T-cell (primary cell): Measurements from ENCODE around the gene UPK2. TPM values are rescaled to one million over a fixed set of nuclear protein-coding genes. Genes with fewer than 3 reads are reported as not detected.

Source experiments
- ATAC-seq, 4 experiments: fragments of 200-7000 bp in 3 of 4; fragments of 150-1000 bp in 1 of 4; cut with Tn5 transposase; replicated peaks in 1 of 4; 1 replicate in 3 of 4; 2 replicates in 1 of 4; pipeline ENCODE4 v1.10.0; 2021; ENCODE audit warnings: moderate library complexity in 3 of 4, mild to moderate bottlenecking in 2 of 4, moderate number of reproducible peaks in 1 of 4
- CTCF ChIA-PET, 2 donors: fragments of 300-600 bp; sonication (Branson Sonifier 250); formaldehyde crosslinking; loops; one replicate each; lab custom pipeline; 2022; ENCODE audit warnings: antibody characterized with exemption in 2 of 2; lab: Charles Lee
- POLR2A ChIA-PET, 2 donors: fragments of 300-600 bp; sonication (Branson Sonifier 250); formaldehyde crosslinking; loops; one replicate each; lab custom pipeline; 2022; ENCODE audit warnings: antibody characterized with exemption in 2 of 2; lab: Charles Lee
- DNase-seq, 35 experiments: peaks; one replicate each; pipeline versions ENCODE4 v3.0.0 to v3.0.0-alpha.2; 2013 to 2023
- H3K27ac ChIP-seq: one replicate; pipeline ENCODE4 v1.5.1; 2013; ENCODE audit warnings: low read length
- H3K27me3 ChIP-seq, 2 experiments: replicated peaks in 1 of 2; 1 replicate in 1 of 2; 2 replicates in 1 of 2; pipeline versions ENCODE4 v1.6.1 to v1.7.0; 2013; ENCODE audit warnings: low read length in 1 of 2, mixed read lengths in 1 of 2; ENCODE audit not compliant: control insufficient read depth in 2 of 2, insufficient read depth in 2 of 2; ENCODE audit errors: extremely low read depth in 1 of 2
- H3K36me3 ChIP-seq, 2 donors: 1 replicate in 1 of 2; 2 replicates in 1 of 2; pipeline versions ENCODE4 v1.6.1 to v1.7.0; 2013; ENCODE audit warnings: low read length in 1 of 2; ENCODE audit not compliant: control insufficient read depth in 2 of 2, insufficient read depth in 1 of 2; ENCODE audit errors: extremely low read depth in 1 of 2
- H3K4me1 ChIP-seq, 2 experiments: 1 replicate in 1 of 2; 2 replicates in 1 of 2; pipeline versions ENCODE4 v1.6.1 to v1.7.0; 2013; ENCODE audit warnings: low read length in 2 of 2, mixed read lengths in 1 of 2; ENCODE audit not compliant: insufficient read depth in 2 of 2, control insufficient read depth in 1 of 2; ENCODE audit errors: extremely low read depth in 1 of 2
- H3K4me3 ChIP-seq, 2 donors: 1 replicate in 1 of 2; 2 replicates in 1 of 2; pipeline versions ENCODE4 v1.5.1 to v1.7.0; 2013; ENCODE audit warnings: mild to moderate bottlenecking in 2 of 2, low read length in 1 of 2, moderate library complexity in 1 of 2; ENCODE audit not compliant: control insufficient read depth in 1 of 2; ENCODE audit errors: extremely low read depth in 1 of 2
- H3K9me3 ChIP-seq: 2 replicates; pipeline ENCODE4 v1.7.0; 2013
- H3K27ac Mint-ChIP-seq, 2 donors: one replicate each; pipeline ENCODE4 v1.8.0; 2020 to 2021; ENCODE audit warnings: mild to moderate bottlenecking in 2 of 2, mixed read lengths in 2 of 2
- H3K27me3 Mint-ChIP-seq, 2 donors: one replicate each; pipeline ENCODE4 v1.8.0; 2021 to 2022; ENCODE audit warnings: mixed read lengths in 2 of 2
- H3K36me3 Mint-ChIP-seq: one replicate; pipeline ENCODE4 v1.8.0; 2021; ENCODE audit warnings: mixed read lengths
- H3K4me1 Mint-ChIP-seq, 3 donors: one replicate each; pipeline ENCODE4 v1.8.0; 2020 to 2022; ENCODE audit warnings: mixed read lengths in 3 of 3, mild to moderate bottlenecking in 1 of 3
- H3K4me3 Mint-ChIP-seq, 3 donors: one replicate each; pipeline ENCODE4 v1.8.0; 2020 to 2022; ENCODE audit warnings: mild to moderate bottlenecking in 3 of 3, mixed read lengths in 3 of 3, moderate library complexity in 3 of 3
- H3K9me3 Mint-ChIP-seq, 3 donors: one replicate each; pipeline ENCODE4 v1.8.0; 2020 to 2022; ENCODE audit warnings: mixed read lengths in 3 of 3
- whole genome bisulfite sequencing: methylation state at CpG from one replicate; pipeline ENCODE4 v1.1.5; 2013; ENCODE audit warnings: missing lambda C conversion rate; ENCODE audit not compliant: insufficient coverage; 5-methylcytosine and 5-hydroxymethylcytosine counted together
- total RNA-seq, 35 experiments: library from RNA in 6 of 35; stranded (reverse) in 6 of 35; fragments of 120-200 nt in 1 of 35; gene quantifications; one replicate each; pipeline versions ENCODE4 v1.2.1 to v1.2.4 and lab custom pipeline; 2013 to 2026

The UPK2 gene
- total RNA-seq, 5 donors from 2014 or later (not counting 1 experiment from before 2014, with no cell fraction given), result 0.32 TPM; not detected in 4

DNA sequence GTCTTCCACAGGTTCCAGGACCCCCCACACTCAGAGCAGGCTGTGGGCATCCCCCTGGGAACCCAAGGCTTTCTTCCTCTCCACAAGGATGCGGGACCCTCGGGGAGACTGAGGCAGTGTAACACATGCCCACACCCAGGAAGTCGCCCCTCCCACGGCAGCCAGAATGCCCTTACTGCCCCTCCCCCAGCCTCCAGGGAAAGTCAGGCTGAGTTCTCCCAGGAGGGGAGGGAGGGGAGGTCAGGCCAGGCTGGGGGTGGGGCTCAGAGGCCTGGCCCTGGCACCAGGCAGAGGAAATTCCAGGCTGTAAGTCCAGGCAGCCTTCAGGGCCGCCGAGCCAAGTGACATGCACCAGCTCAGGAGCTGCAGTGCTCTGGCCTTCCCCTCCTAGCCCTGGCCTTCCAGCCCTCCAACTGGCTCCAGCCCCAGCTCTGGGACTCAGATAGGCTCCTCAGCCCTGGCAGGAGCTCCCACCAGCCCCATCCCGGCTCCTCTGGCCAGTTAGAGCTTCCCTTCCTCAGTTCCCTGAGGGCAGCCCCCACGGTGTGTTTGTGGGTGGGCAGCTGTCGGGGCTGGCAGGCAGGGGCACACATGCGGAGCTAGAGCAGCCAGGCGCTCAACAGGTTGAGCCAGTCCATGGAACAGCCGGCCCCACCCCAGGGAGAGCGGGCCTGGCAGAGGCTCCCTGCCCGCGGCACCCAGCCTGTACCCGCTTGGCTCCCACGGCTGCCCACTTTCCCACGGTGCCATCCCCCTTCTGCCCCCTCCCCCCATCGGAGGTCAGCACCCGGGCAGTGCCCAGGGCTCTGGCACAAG is 34.0 kb upstream of the UPK2 start:
- peak overlapping the region; percentile 99 for H3K4me3 ChIP-seq
- 23% methylated on average over 7 of the region's 20 CpGs for WGBS
- ChIA-PET CTCF (interaction anchor here (0.6 to 2.4 kb wide), 6 partner anchors 9 to 134 kb away, joined by 3 to 14 read pairs (median 6); partner anchors contain the start of gene DDX6 (in 1 of the 2)), POLR2A (interaction anchor here (0.6 to 1.5 kb wide), 4 partner anchors 8 to 88 kb away, joined by 4 to 11 read pairs (median 4); no protein-coding TSS in a partner anchor)
- H3K9me3 Mint-ChIP-seq, result no peaks in the 10 kb centered on the region
- peaks cover 35 to 80% of the 10 kb centered on the region in 2 experiments for H3K4me1 ChIP-seq
- H3K4me1 Mint-ChIP-seq, result peaks cover 51 to 67% (median 63%) of the 10 kb centered on the region in 3 donors
- H3K36me3 ChIP-seq, result peaks cover 0 to 21% of the 10 kb centered on the region in 2 donors
- peak overlapping the region; percentile 96 for H3K27ac Mint-ChIP-seq
- H3K27ac ChIP-seq, result peak overlapping the region; percentile 95
- peaks cover 35% of the 10 kb centered on the region for H3K36me3 Mint-ChIP-seq
- H3K9me3 ChIP-seq, result no peaks in the 10 kb centered on the region
- H3K27me3 Mint-ChIP-seq, result no peaks in the 10 kb centered on the region
- ATAC-seq (no peak), DNase-seq (peak in 2 of 35 experiments; percentile 9 to 25)
- H3K27me3 ChIP-seq, result no peaks in the 10 kb centered on the region
- peak overlapping the region; percentile 93 to 96 (median 96) for H3K4me3 Mint-ChIP-seq

DNA sequence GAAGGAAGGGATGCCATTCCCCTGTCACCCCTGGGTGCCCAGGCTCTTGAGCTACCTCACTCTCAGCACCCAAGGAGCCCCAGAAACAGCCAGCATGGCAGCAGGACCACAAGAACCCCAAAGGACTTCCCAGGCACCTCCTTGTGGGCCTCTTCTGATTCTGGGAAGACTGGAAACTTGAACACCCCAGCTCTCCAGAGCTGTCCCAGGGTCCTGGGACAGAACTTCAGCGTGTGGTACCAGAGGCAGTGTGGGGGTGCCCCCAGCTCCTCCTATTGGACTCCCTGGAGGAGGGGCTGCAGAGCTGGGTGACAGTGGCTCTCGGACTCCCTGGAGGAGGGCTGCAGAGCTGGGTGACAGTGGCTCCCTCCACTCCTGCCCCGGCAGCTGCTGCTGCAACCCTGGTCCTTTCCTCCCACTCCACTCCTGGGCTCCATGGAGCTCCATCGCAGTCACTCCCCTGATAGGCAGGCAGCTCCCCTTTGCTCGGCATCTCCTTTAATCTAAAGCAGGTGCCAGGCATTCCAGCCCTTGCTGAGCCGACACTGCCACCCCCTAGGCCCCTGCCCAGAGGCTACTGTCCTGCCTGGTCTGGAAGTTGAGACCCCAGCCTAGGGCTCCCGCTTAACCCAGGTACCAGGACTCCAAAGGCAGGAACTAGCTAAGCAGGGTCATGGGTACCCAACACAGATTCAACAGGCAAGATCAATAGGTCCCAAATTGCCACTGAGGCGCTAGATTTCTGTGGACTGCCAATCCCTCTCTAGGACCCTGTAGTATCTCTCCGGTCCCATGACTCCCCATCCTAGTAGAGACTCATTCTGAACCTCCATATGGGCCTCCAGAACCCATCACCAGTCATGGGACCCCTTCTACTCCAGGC is 33.1 kb upstream of the UPK2 start:
- ATAC-seq (no peak), DNase-seq (peak in 1 of 35 experiments; percentile 7)
- CTCF ChIA-PET, result interaction anchor here (0.6 to 2.4 kb wide), 7 partner anchors 8 to 135 kb away, joined by 3 to 14 read pairs (median 6); partner anchors contain the start of gene DDX6 (in 1 of the 2)
- peaks cover 30% of the 10 kb centered on the region for H3K36me3 Mint-ChIP-seq
- H3K4me1 Mint-ChIP-seq, result peaks cover 51 to 67% (median 63%) of the 10 kb centered on the region in 3 donors
- Histone ChIP-seq H3K36me3 (peaks cover 0 to 15% of the 10 kb centered on the region in 2 donors), H3K4me3 (peak overlapping the region; percentile 99), H3K27ac (peak overlapping the region; percentile 95), H3K4me1 (peaks cover 37 to 80% of the 10 kb centered on the region in 2 experiments), H3K9me3 (no peaks in the 10 kb centered on the region), H3K27me3 (no peaks in the 10 kb centered on the region)
- peak overlapping the region; percentile 93 to 96 (median 96) for H3K4me3 Mint-ChIP-seq
- H3K27ac Mint-ChIP-seq, result peak overlapping the region; percentile 93 to 95
- POLR2A ChIA-PET, result interaction anchor here (0.6 to 1.5 kb wide), 6 partner anchors 9 to 89 kb away, joined by 4 to 11 read pairs (median 4); no protein-coding TSS in a partner anchor
- no peaks in the 10 kb centered on the region for H3K27me3 Mint-ChIP-seq
- WGBS, result 17% methylated on average over 8 of the region's 9 CpGs
- H3K9me3 Mint-ChIP-seq, result no peaks in the 10 kb centered on the region

DNA sequence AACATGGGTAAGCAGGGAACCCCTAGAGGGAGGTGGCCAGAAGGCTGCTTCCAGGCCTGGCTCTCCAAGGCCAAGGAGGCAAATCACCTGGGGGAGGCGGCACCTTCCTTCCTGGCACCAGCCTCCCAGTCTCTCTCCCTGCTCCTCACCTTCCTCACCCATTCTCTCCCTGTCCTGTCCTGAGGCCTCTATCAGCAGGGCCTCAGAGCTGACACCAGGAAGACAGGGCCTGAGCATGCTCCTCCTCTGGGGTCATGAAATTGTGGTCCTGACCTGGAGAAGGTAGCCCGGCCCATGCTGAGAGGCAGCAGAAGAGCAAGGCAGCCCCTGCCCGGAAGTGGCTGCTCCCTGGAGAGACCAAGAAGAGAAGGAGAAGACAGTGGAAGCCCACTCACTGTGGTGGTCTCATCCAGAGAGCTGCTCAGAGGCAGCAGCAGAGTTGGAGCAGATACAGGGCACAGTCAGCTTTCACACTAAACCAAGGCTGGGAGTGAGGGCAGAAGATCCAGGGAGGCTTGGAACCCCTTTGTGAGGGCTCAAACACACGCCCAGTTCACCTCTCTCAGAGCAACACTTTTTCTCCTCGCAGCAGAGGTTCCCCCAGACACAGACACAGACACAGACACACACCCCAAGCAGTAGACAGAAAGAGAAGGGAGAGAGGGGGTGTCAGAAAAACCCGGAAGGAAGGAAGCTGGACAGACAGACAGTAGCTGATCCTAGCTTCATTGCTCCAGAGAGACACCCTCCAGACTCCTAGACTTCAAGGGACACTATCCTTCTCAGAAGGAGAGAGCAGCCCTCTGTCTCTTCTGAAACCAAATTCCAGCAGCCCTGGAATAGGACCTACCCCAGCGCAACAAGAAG is 32.1 kb upstream of the UPK2 start:
- WGBS, result 8% methylated on average over 2 of the region's 7 CpGs
- peak overlapping the region; percentile 95 for H3K27ac ChIP-seq
- H3K4me1 Mint-ChIP-seq, result peaks cover 49 to 60% (median 59%) of the 10 kb centered on the region in 3 donors
- no peaks in the 10 kb centered on the region for H3K27me3 Mint-ChIP-seq
- ChIA-PET POLR2A (interaction anchor here (0.5 to 1.4 kb wide), 11 partner anchors 10 to 224 kb away, joined by 3 to 12 read pairs (median 5); no protein-coding TSS in a partner anchor), CTCF (interaction anchor here (0.6 to 2.4 kb wide), 7 partner anchors 11 to 230 kb away, joined by 3 to 8 read pairs (median 3); partner anchors contain the start of gene DDX6 (in 1 of the 2))
- peaks cover 28% of the 10 kb centered on the region for H3K36me3 Mint-ChIP-seq
- DNase-seq (peak in 4 of 35 experiments; percentile 36 to 66 (median 43)), ATAC-seq (peak in 3 of 4 experiments; percentile 2 to 6 (median 3))
- H3K4me3 Mint-ChIP-seq, result peak overlapping the region; percentile 93 to 96 (median 96)
- H3K4me3 ChIP-seq, result peak overlapping the region; percentile 99
- H3K36me3 ChIP-seq, result peaks cover 0 to 12% of the 10 kb centered on the region in 2 donors
- no peaks in the 10 kb centered on the region for H3K9me3 Mint-ChIP-seq
- H3K27ac Mint-ChIP-seq, result peak overlapping the region; percentile 93 to 95
- peaks cover 29 to 80% of the 10 kb centered on the region in 2 experiments for H3K4me1 ChIP-seq
- no peaks in the 10 kb centered on the region for H3K27me3 ChIP-seq
- no peaks in the 10 kb centered on the region for H3K9me3 ChIP-seq

DNA sequence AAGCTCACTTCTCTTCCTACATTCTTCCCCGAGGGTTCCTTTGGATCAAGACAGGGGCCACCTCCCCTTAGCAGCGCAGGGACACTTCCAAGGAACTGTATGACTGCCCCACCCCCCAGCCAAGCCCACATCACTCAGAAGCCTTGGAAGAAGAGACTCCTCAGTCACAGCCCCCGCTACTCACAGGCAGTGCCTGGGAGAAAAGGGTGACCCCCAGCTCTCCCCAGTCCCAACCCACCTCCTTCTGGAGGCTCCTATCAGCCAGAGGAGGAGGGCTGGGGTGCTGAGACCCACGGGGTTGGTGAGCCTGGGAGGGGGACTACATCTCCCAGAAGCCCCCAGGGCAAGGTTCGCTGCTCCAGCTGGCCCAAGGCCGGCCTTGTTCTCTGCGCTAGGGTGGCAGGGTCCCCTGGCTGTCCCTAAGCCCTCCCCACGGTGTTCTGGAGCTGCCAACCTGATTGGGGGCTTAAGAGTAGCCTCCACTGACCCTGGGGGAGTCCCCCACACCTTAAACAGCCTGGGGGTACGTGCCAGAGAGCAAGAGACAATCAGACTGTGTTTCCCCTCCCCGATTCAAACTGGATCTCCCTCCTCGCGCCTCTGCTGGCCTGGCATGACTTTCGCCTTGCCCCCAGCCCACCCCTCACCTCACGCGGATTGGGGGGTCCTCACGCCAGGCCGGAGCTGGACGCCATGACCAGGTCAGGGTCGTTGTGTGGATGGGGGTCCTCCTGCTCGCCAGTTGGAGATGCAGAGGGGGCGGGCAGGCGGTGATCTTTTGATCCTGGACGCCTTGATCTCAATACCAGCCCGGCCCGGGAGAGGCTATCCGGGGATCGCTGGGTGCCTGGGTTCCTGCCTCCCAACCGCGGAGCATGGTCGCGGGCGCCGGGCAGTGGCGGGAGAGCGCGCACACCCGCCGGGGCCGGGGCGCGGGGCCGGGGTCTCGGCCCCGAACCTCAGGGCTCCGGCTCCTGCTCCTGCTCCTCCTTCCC is 31.2 kb upstream of the UPK2 start:
- no peaks in the 10 kb centered on the region for H3K9me3 ChIP-seq
- peak overlapping the region; percentile 93 to 95 for H3K27ac Mint-ChIP-seq
- peaks cover 23% of the 10 kb centered on the region for H3K36me3 Mint-ChIP-seq
- ATAC-seq (no peak), DNase-seq (peak in 23 of 35 experiments; percentile 34 to 69 (median 55))
- peak overlapping the region; percentile 95 for H3K27ac ChIP-seq
- H3K4me3 Mint-ChIP-seq, result peak overlapping the region; percentile 93 to 96 (median 96)
- CTCF ChIA-PET, result interaction anchor here (0.6 to 2.4 kb wide), 11 partner anchors 11 to 231 kb away, joined by 3 to 30 read pairs (median 4); partner anchors contain the start of gene DDX6 (in 1 of the 2)
- no peaks in the 10 kb centered on the region for H3K27me3 Mint-ChIP-seq
- peaks cover 23 to 73% of the 10 kb centered on the region in 2 experiments for H3K4me1 ChIP-seq
- 2% methylated on average over 33 of the region's 45 CpGs for WGBS
- H3K4me1 Mint-ChIP-seq, result peaks cover 41 to 55% (median 50%) of the 10 kb centered on the region in 3 donors
- no peaks in the 10 kb centered on the region for H3K27me3 ChIP-seq
- no peaks in the 10 kb centered on the region for H3K9me3 Mint-ChIP-seq
- POLR2A ChIA-PET, result interaction anchor here (0.5 to 1.5 kb wide), 12 partner anchors 11 to 225 kb away, joined by 3 to 18 read pairs (median 6); no protein-coding TSS in a partner anchor
- peaks cover 0 to 9% of the 10 kb centered on the region in 2 donors for H3K36me3 ChIP-seq
- H3K4me3 ChIP-seq, result peak overlapping the region; percentile 99
